PFSK-1 (cell line): ENCODE data around the gene TNNC1.

ENCODE experiments used
- FOXP2 ChIP-seq: optimal IDR thresholded peaks from 2 replicates; pipeline ENCODE3; 2011; ENCODE audit warnings: borderline replicate concordance, control low read depth, inconsistent platforms; ENCODE audit not compliant: insufficient read depth; ENCODE audit errors: extremely low read length, extremely low read depth
- POLR2AphosphoS5 ChIP-seq: IDR thresholded peaks from 2 replicates; pipeline ENCODE4 v1.6.1; 2012; ENCODE audit warnings: low read depth, mild to moderate bottlenecking, control low read depth, low read length, moderate library complexity
- SIN3A ChIP-seq: IDR thresholded peaks from 2 replicates; pipeline ENCODE4 v1.6.1; 2012; ENCODE audit warnings: mild to moderate bottlenecking, low read length, moderate library complexity, borderline replicate concordance; ENCODE audit not compliant: insufficient read depth
- TAF1 ChIP-seq: IDR thresholded peaks from 2 replicates; pipeline ENCODE4 v1.6.1; 2012; ENCODE audit warnings: low read length, control low read depth, borderline replicate concordance; ENCODE audit not compliant: insufficient read depth
- TF ChIP-seq, protein P1 (sequence below), 2 experiments: IDR thresholded peaks; 2 replicates each; pipeline versions ENCODE4 v1.6.1 to v1.8.0; 2011 to 2012; ENCODE audit warnings: low read depth in 2 of 2, low read length in 2 of 2, control low read depth in 1 of 2, inconsistent platforms in 1 of 2, mild to moderate bottlenecking in 1 of 2, moderate library complexity in 1 of 2; ENCODE audit not compliant: insufficient read depth in 1 of 2

DNA sequence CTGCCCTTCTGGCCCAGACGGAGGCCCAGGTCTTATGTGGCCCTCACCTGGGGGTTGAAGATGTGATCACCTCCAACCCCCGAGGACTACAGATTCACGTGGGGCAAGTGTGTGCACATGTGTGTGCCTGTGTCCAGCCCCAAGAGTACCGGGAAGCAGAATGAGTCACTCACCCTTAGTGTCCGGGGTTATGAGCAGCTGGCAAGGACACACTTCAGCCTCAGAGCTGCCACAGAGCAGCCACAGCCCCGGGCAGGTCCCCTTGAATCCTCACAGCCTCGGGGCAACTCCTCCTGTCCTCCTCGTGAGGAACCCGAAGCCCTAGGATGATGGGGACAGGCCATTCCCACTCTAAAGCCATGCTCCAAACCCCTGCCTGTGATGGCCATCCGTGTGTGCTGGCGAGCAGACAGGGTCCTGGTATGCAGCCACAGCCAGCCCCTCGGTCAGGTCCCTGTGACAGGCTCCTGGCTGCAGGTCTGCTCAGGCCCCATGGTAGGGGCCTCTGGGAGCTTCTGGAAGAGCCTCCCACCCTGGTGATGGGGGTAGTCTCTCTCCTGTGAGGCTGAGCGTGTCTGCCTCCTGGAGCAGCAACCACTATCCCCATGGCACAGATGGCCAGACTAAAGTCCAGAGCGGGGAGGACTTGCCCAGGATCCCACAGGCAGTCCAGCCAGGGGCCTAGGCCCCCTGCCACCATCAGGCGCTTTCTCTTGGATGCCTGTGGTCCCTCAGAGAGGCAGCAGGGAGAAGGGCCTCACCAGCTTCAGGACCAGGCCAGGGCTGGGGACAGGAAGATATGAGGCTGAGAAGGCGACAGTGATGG, 42.1 kb upstream of the TNNC1 start:
- TF ChIP-seq POLR2AphosphoS5 (no peak), TAF1 (no peak), SIN3A (no peak), FOXP2 (no peak)
- TF ChIP-seq, protein P1, sequence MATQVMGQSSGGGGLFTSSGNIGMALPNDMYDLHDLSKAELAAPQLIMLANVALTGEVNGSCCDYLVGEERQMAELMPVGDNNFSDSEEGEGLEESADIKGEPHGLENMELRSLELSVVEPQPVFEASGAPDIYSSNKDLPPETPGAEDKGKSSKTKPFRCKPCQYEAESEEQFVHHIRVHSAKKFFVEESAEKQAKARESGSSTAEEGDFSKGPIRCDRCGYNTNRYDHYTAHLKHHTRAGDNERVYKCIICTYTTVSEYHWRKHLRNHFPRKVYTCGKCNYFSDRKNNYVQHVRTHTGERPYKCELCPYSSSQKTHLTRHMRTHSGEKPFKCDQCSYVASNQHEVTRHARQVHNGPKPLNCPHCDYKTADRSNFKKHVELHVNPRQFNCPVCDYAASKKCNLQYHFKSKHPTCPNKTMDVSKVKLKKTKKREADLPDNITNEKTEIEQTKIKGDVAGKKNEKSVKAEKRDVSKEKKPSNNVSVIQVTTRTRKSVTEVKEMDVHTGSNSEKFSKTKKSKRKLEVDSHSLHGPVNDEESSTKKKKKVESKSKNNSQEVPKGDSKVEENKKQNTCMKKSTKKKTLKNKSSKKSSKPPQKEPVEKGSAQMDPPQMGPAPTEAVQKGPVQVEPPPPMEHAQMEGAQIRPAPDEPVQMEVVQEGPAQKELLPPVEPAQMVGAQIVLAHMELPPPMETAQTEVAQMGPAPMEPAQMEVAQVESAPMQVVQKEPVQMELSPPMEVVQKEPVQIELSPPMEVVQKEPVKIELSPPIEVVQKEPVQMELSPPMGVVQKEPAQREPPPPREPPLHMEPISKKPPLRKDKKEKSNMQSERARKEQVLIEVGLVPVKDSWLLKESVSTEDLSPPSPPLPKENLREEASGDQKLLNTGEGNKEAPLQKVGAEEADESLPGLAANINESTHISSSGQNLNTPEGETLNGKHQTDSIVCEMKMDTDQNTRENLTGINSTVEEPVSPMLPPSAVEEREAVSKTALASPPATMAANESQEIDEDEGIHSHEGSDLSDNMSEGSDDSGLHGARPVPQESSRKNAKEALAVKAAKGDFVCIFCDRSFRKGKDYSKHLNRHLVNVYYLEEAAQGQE (IDR thresholded peaks at IDR 0.05; ENCODE audit: insufficient read depth in 1 of 2, low read depth in 2 of 2, low read length in 2 of 2), result no peak
